Calu3 (cell line): Measurements from ENCODE around the gene PBRM1. TPM values are rescaled to one million over a fixed set of nuclear protein-coding genes. Genes with fewer than 3 reads are reported as not detected.
A peak's percentile ranks its signal among the peaks of the same experiment; 100 is the strongest.

Experiments
- BruUV-seq: library from RNA; stranded (reverse); fragments of 400-500 nt; replicated peaks from 2 replicates; lab custom pipeline; 2021; lab: Mats Ljungman, UMichigan
- CTCF ChIA-PET: fragments of 300-600 bp; sonication (Branson Sonifier 250); formaldehyde crosslinking; loops from one replicate; lab custom pipeline; 2022; ENCODE audit warnings: antibody characterized with exemption; lab: Charles Lee
- DNase-seq: peaks from one replicate; pipeline ENCODE4 v3.0.0; 2022
- H3K27ac Mint-ChIP-seq: one replicate; pipeline ENCODE4 v1.8.0; 2022; ENCODE audit warnings: mixed read lengths; ENCODE audit not compliant: unreplicated experiment
- H3K27me3 Mint-ChIP-seq: one replicate; pipeline ENCODE4 v1.8.0; 2022; ENCODE audit warnings: mixed read lengths; ENCODE audit not compliant: unreplicated experiment
- H3K36me3 Mint-ChIP-seq: one replicate; pipeline ENCODE4 v1.8.0; 2022; ENCODE audit warnings: mild to moderate bottlenecking, moderate library complexity, mixed read lengths; ENCODE audit not compliant: insufficient read depth, unreplicated experiment
- H3K4me1 Mint-ChIP-seq: one replicate; pipeline ENCODE4 v1.8.0; 2022; ENCODE audit warnings: mild to moderate bottlenecking, low read depth, mixed read lengths; ENCODE audit not compliant: unreplicated experiment
- H3K4me3 Mint-ChIP-seq: one replicate; pipeline ENCODE4 v1.8.0; 2022; ENCODE audit warnings: mild to moderate bottlenecking, low read depth, moderate library complexity, mixed read lengths; ENCODE audit not compliant: unreplicated experiment
- H3K9me3 Mint-ChIP-seq: one replicate; pipeline ENCODE4 v1.8.0; 2022; ENCODE audit warnings: low read depth, mixed read lengths; ENCODE audit not compliant: unreplicated experiment
- intact Hi-C: fragments of 100-400 bp; cut with micrococcal nuclease; formaldehyde crosslinking; loops from one replicate; pipeline ENCODE4 v1.10.0; 2022; ENCODE audit not compliant: unreplicated experiment
- total RNA-seq: library from RNA; stranded (reverse); gene quantifications from 2 replicates; pipeline ENCODE4 v1.2.3, GENCODE V29; 2022
- TF ChIP-seq, protein P1 (sequence below): fragments of 200-600 bp; IDR thresholded peaks from one replicate; pipeline ENCODE4 v1.8.0; 2022; ENCODE audit warnings: antibody characterized with exemption; ENCODE audit not compliant: unreplicated experiment

The PBRM1 gene
- total RNA-seq, 1 experiment from 2014 or later, result 54.9 TPM

DNA sequence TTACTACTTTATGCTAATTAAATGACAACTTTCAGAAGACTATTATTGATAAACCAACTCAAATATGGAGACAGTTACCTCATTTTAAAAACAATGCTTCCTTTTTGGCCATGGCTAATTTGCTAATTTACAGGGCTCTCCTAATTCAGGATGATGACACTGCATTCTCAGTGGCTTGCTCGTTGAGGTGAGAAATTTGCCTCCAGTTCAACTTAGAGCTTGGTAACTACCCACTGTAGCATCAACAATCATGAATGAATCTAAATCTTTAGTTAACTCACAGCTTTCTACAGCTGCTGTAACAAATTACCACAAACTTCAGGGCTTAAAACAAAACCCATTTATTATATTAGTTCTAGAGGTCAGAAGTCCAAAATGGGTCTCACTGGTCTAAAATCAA, 14.0 kb downstream of the PBRM1 start:
- Mint-ChIP-seq H3K27ac (peak overlapping the region; percentile 90), H3K9me3 (no peaks in the 10 kb centered on the region), H3K36me3 (peaks cover 28% of the 10 kb centered on the region), H3K4me1 (peaks cover 24% of the 10 kb centered on the region), H3K27me3 (no peaks in the 10 kb centered on the region), H3K4me3 (no peak overlapping the region)
- TF ChIP-seq, protein P1, sequence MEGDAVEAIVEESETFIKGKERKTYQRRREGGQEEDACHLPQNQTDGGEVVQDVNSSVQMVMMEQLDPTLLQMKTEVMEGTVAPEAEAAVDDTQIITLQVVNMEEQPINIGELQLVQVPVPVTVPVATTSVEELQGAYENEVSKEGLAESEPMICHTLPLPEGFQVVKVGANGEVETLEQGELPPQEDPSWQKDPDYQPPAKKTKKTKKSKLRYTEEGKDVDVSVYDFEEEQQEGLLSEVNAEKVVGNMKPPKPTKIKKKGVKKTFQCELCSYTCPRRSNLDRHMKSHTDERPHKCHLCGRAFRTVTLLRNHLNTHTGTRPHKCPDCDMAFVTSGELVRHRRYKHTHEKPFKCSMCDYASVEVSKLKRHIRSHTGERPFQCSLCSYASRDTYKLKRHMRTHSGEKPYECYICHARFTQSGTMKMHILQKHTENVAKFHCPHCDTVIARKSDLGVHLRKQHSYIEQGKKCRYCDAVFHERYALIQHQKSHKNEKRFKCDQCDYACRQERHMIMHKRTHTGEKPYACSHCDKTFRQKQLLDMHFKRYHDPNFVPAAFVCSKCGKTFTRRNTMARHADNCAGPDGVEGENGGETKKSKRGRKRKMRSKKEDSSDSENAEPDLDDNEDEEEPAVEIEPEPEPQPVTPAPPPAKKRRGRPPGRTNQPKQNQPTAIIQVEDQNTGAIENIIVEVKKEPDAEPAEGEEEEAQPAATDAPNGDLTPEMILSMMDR, result no peak
- no peak for DNase-seq
- CTCF ChIA-PET, result interaction anchor here (0.9 kb wide), 1 partner anchor 57 kb away, joined by 3 read pairs; no protein-coding TSS in a partner anchor
- intact Hi-C loops, result no loop called here
- BruUV-seq, result no TSS peak

DNA sequence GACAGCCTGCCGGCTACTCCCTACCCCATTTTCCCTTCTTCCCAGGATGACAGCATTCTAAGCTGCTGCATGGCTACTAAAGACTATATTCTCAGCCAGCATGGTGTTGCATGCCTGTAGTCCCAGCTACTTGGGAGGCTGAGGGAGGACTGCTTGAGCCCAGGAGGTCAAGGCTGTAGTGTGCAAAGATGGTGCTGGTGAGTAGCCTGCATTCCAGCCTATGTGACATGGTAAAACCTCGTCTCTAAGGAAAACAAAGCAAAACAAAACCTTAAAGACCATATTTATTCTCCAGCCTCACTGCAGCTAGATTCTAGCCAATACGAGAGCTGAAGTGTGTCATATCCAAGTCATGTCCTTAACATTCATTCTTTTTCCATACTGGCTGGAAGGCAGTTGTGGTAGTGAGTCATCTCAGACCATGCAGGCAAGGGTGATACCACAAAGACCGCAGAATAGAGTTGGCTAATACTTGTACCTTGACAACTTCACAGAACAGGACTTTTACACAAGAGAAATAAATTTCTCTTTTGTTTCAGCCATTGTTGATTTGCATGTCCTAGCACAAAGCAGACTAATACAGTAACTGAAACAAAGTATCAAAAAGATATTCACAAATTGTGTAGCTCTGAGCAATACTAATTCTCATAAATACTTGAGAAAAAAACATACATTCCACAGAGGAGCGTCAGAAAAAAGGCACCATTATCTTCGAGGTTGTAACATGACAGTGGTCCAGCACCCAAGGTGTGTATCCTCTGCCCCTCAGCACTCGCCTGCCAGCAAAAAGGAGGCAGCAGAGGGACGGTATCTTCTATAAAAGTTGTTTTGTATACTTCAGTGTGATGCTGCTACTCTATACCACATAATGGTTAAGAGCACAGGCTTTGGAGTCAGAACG, 14.8 kb downstream of the PBRM1 start:
- TF ChIP-seq, protein P1, result no peak
- CTCF ChIA-PET, result interaction anchor here (1.2 kb wide), 1 partner anchor 9 kb away, joined by 5 read pairs; no protein-coding TSS in a partner anchor
- BruUV-seq, result no TSS peak
- peak overlapping the region; percentile 28 for H3K4me3 Mint-ChIP-seq
- intact Hi-C loops, result no loop called here
- H3K36me3 Mint-ChIP-seq, result peaks cover 30% of the 10 kb centered on the region
- no peaks in the 10 kb centered on the region for H3K27me3 Mint-ChIP-seq
- peak; percentile 77 for DNase-seq
- H3K4me1 Mint-ChIP-seq, result peaks cover 24% of the 10 kb centered on the region
- H3K9me3 Mint-ChIP-seq, result no peaks in the 10 kb centered on the region
- peak overlapping the region; percentile 90 for H3K27ac Mint-ChIP-seq

DNA sequence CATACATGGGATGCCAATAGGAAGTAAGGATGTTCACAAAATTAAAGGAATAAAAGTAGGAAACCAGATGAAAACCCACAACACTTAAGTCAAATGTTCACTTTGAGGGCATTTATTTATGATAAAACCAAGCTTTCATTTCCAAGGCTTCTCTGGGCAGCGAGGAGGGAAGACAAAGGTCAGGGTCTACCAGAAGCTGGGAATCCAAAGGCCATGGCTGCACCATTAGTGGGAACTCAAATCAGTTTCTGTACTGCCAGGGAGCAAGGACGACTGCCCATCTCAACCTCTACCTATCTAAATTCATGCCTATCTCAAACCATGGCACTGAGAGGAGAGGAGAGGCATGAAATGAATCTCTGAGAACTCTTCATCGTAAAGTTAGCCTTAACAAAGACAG, 22.6 kb downstream of the PBRM1 start:
- no peak for DNase-seq
- H3K9me3 Mint-ChIP-seq, result no peaks in the 10 kb centered on the region
- intact Hi-C loops, result no loop called here
- TF ChIP-seq, protein P1, result no peak
- no peak overlapping the region for H3K27ac Mint-ChIP-seq
- no peaks in the 10 kb centered on the region for H3K27me3 Mint-ChIP-seq
- BruUV-seq, result no TSS peak
- CTCF ChIA-PET, result interaction anchor here (0.6 kb wide), 1 partner anchor 23 kb away, joined by 3 read pairs; no protein-coding TSS in a partner anchor
- H3K36me3 Mint-ChIP-seq, result peaks cover 30% of the 10 kb centered on the region
- no peaks in the 10 kb centered on the region for H3K4me1 Mint-ChIP-seq
- H3K4me3 Mint-ChIP-seq, result no peak overlapping the region

DNA sequence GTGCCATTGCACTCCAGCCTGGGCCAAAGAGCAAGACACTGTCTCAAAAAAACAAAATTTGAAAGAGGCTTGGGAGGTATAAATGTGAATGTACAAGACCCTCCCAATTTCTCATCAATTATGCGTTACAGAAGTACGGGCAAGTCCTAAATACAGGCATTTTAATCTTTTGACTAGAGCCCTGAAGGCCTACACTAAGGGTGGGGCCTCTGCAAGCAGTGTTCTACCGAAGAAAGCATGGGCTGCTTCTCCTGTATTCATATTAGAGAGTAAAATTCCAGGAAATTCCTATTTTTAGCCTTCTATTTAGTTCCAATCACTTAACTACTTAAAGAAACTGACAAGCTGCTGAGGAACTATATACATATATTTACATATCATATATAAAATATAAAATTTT, 25.7 kb downstream of the PBRM1 start:
- CTCF ChIA-PET, result no interaction called here
- TF ChIP-seq, protein P1, result no peak
- Mint-ChIP-seq H3K9me3 (no peaks in the 10 kb centered on the region), H3K27me3 (no peaks in the 10 kb centered on the region), H3K4me3 (no peak overlapping the region), H3K36me3 (peaks cover 27% of the 10 kb centered on the region), H3K27ac (no peak overlapping the region), H3K4me1 (no peaks in the 10 kb centered on the region)
- intact Hi-C loops, result no loop called here
- DNase-seq, result no peak
- no TSS peak for BruUV-seq
